ENCODE results near the gene VMA21. TPM values are rescaled to one million over a fixed set of nuclear protein-coding genes. Genes with fewer than 3 reads are reported as not detected.

VMA21 gene
- total and polyA plus RNA-seq, 2 of the 4 experiments (the other 2 are of a cell fraction), result 12.3 to 28.5 TPM

DNA sequence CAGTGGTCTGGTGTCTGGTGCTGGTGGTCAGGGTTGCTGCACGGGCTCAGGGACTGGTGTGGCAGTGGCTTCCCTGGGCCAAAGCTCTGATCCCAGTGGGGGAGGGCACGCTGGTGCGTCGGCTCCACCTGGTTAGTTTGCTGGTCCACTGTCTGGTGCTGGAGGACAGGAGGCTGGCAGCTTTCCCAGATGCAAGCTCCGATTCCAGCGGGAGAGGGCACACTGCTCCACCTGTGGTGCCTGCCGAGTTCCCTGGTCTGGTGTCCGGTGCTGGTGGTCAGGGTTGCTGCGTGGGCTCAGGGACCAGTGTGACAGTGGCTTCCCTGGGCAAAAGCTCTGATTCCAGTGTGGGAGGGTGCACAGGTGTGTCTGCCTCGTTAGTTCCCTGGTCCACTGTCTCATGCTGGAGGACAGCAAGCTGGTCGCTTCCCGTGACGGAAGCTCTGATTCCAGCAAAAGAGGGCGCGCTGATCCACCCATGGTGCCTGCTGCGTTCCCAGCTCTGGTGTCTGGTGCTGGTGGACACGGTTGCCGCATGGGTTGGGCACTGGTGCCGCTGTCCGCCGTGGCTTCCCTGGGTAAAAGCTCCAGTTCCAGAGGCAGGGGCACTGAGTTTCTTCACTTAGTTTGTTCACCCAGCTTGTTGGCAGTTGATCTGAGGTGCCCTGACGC, 5.8 kb downstream of the VMA21 start:
- in situ Hi-C loops (cut with MboI; ENCODE audit: low sequenced_read_pairs) (no loop called here), dilution Hi-C loops (cut with HindIII; ENCODE audit: low sequenced_read_pairs, unreplicated experiment) (no loop called here), intact Hi-C loops (cut with micrococcal nuclease) (no loop called here)
- no peak overlapping the region for H4K8ac ChIP-seq (ENCODE audit: low read depth in 2 of 2, low read length in 2 of 2)
- BruUV-seq (replicated peaks), result no TSS peak
- H3K4me3 ChIP-seq (ENCODE audit: insufficient read depth, low read depth, low read length), result no peak overlapping the region
- no peak overlapping the region for H3K4ac ChIP-seq (ENCODE audit: low read depth, low read length)
- H4K5ac ChIP-seq (ENCODE audit: low read depth, low read length), result no peak overlapping the region
- no peaks in the 10 kb centered on the region for H3K9me3 ChIP-seq (ENCODE audit: control insufficient read depth, insufficient read depth, low read length)
- H3K4me2 ChIP-seq (ENCODE audit: low read depth, low read length), result no peak overlapping the region
- 85% methylated on average over 11 of the region's 22 CpGs; no CpG with 5 or more reads in 1 of the 2 experiments for WGBS, 2 experiments (ENCODE audit: extremely low coverage in 2 of 2, insufficient read length in 1 of 2)
- H2BK5ac ChIP-seq (ENCODE audit: low read depth, low read length, poor library complexity, severe bottlenecking), result no peak overlapping the region
- ATAC-seq (ENCODE audit: low read depth) (no peak), DNase-seq (no peak)
- H2AFZ ChIP-seq (replicated peaks; ENCODE audit: low read length, poor library complexity), result no peak overlapping the region
- H3K18ac ChIP-seq (ENCODE audit: low read depth, low read length), result no peak overlapping the region
- no peak overlapping the region for H3K9ac ChIP-seq (ENCODE audit: low read depth, low read length)
- H2AK5ac ChIP-seq (ENCODE audit: low read depth, low read length), result no peak overlapping the region
- no peak overlapping the region for H2BK15ac ChIP-seq (ENCODE audit: low read depth, low read length)
- H4K20me1 ChIP-seq (ENCODE audit: insufficient read depth, low read length), result peaks cover 10% of the 10 kb centered on the region
- peaks cover 3% of the 10 kb centered on the region; the same call in 1 of the 2 replicates for H3K36me3 ChIP-seq (ENCODE audit: control insufficient read depth, insufficient read depth, low read length)
- no peak overlapping the region for H2AK9ac ChIP-seq (replicated peaks; ENCODE audit: low read depth, low read length, poor library complexity)
- H3K27ac ChIP-seq (ENCODE audit: insufficient read depth, low read length), result no peak overlapping the region
- no peak overlapping the region for H3K23ac ChIP-seq (ENCODE audit: low read depth, low read length)
- no peaks in the 10 kb centered on the region for H3K9me1 ChIP-seq (ENCODE audit: insufficient read depth, low read length)
- H2BK20ac ChIP-seq (ENCODE audit: low read depth, low read length), result no peak overlapping the region
- H3K4me1 ChIP-seq (ENCODE audit: control insufficient read depth, insufficient read depth, low read length), result no peaks in the 10 kb centered on the region
- TF ChIP-seq, protein P1, sequence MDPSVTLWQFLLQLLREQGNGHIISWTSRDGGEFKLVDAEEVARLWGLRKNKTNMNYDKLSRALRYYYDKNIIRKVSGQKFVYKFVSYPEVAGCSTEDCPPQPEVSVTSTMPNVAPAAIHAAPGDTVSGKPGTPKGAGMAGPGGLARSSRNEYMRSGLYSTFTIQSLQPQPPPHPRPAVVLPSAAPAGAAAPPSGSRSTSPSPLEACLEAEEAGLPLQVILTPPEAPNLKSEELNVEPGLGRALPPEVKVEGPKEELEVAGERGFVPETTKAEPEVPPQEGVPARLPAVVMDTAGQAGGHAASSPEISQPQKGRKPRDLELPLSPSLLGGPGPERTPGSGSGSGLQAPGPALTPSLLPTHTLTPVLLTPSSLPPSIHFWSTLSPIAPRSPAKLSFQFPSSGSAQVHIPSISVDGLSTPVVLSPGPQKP (IDR thresholded peaks at IDR 0.05; ENCODE audit: borderline replicate concordance, low read depth, low read length), result no peak
- TF ChIP-seq BHLHE40 (IDR thresholded peaks at IDR 0.05; ENCODE audit: low read depth, low read length) (no peak), RAD21 (IDR thresholded peaks at IDR 0.05; ENCODE audit: low read length) (no peak), MXI1 (IDR thresholded peaks at IDR 0.05; ENCODE audit: borderline replicate concordance, low read depth, low read length) (no peak), FOS (IDR thresholded peaks at IDR 0.05; ENCODE audit: low read depth, low read length) (no peak), CHD1 (IDR thresholded peaks at IDR 0.05; ENCODE audit: low read depth, low read length) (no peak), CEBPB (IDR thresholded peaks at IDR 0.05; ENCODE audit: low read depth, low read length) (no peak), RCOR1 (IDR thresholded peaks at IDR 0.05; ENCODE audit: insufficient replicate concordance, low read length) (no peak), SMC3 (IDR thresholded peaks at IDR 0.05; ENCODE audit: low read depth, low read length) (no peak), MAZ (IDR thresholded peaks at IDR 0.05; ENCODE audit: borderline replicate concordance, low read depth, low read length) (no peak), NFE2L2 (IDR thresholded peaks at IDR 0.05; ENCODE audit: low read depth, low read length) (no peak), RFX5 (IDR thresholded peaks at IDR 0.05; ENCODE audit: low read depth, low read length) (no peak), POLR2A (IDR thresholded peaks at IDR 0.05; ENCODE audit: low read depth, low read length) (no peak), MAFK (IDR thresholded peaks at IDR 0.05; ENCODE audit: low read depth, low read length) (no peak)
- TF ChIP-seq, protein P2, sequence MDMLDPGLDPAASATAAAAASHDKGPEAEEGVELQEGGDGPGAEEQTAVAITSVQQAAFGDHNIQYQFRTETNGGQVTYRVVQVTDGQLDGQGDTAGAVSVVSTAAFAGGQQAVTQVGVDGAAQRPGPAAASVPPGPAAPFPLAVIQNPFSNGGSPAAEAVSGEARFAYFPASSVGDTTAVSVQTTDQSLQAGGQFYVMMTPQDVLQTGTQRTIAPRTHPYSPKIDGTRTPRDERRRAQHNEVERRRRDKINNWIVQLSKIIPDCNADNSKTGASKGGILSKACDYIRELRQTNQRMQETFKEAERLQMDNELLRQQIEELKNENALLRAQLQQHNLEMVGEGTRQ (IDR thresholded peaks at IDR 0.05; ENCODE audit: low read depth, low read length), result no peak
- TF ChIP-seq, protein P3, sequence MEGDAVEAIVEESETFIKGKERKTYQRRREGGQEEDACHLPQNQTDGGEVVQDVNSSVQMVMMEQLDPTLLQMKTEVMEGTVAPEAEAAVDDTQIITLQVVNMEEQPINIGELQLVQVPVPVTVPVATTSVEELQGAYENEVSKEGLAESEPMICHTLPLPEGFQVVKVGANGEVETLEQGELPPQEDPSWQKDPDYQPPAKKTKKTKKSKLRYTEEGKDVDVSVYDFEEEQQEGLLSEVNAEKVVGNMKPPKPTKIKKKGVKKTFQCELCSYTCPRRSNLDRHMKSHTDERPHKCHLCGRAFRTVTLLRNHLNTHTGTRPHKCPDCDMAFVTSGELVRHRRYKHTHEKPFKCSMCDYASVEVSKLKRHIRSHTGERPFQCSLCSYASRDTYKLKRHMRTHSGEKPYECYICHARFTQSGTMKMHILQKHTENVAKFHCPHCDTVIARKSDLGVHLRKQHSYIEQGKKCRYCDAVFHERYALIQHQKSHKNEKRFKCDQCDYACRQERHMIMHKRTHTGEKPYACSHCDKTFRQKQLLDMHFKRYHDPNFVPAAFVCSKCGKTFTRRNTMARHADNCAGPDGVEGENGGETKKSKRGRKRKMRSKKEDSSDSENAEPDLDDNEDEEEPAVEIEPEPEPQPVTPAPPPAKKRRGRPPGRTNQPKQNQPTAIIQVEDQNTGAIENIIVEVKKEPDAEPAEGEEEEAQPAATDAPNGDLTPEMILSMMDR (conservative IDR thresholded peaks at IDR 0.05; ENCODE audit: low read depth, low read length), result no peak
- ChIA-PET POLR2A (ENCODE audit: unreplicated experiment) (no interaction called here), CTCF (no interaction called here)
- H2BK120ac ChIP-seq (ENCODE audit: low read depth, low read length), result no peak overlapping the region
- H3K14ac ChIP-seq (replicated peaks; ENCODE audit: low read depth, low read length), result no peak overlapping the region
- no peak overlapping the region for H3K56ac ChIP-seq (ENCODE audit: extremely low read depth, insufficient read depth, low read length)
- H4K91ac ChIP-seq (ENCODE audit: insufficient read depth, low read depth, low read length), result no peak overlapping the region
- peaks cover 0 to 3% of the 10 kb centered on the region in 2 experiments; a peak in 1 of 4 replicates for H3K79me1 ChIP-seq (ENCODE audit: low read depth in 1 of 2, low read length in 2 of 2)
- H3K27me3 ChIP-seq (ENCODE audit: control insufficient read depth, insufficient read depth, low read length), result no peaks in the 10 kb centered on the region

All from IMR-90 (cell line).